GM12874 (cell line): ENCODE results near the gene EDA.

Experiments
- TF ChIP-seq, protein P1 (sequence below): IDR thresholded peaks from 2 replicates; pipeline ENCODE4 v1.5.1; 2011; ENCODE audit warnings: low read depth, mild to moderate bottlenecking, control low read depth, low read length, moderate library complexity; ENCODE audit not compliant: insufficient read depth

EDA gene

GRCh38 chrX:70062961-70063550 is 447.1 kb downstream of the EDA start:
- TF ChIP-seq, protein P1, sequence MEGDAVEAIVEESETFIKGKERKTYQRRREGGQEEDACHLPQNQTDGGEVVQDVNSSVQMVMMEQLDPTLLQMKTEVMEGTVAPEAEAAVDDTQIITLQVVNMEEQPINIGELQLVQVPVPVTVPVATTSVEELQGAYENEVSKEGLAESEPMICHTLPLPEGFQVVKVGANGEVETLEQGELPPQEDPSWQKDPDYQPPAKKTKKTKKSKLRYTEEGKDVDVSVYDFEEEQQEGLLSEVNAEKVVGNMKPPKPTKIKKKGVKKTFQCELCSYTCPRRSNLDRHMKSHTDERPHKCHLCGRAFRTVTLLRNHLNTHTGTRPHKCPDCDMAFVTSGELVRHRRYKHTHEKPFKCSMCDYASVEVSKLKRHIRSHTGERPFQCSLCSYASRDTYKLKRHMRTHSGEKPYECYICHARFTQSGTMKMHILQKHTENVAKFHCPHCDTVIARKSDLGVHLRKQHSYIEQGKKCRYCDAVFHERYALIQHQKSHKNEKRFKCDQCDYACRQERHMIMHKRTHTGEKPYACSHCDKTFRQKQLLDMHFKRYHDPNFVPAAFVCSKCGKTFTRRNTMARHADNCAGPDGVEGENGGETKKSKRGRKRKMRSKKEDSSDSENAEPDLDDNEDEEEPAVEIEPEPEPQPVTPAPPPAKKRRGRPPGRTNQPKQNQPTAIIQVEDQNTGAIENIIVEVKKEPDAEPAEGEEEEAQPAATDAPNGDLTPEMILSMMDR: no peak

DNA sequence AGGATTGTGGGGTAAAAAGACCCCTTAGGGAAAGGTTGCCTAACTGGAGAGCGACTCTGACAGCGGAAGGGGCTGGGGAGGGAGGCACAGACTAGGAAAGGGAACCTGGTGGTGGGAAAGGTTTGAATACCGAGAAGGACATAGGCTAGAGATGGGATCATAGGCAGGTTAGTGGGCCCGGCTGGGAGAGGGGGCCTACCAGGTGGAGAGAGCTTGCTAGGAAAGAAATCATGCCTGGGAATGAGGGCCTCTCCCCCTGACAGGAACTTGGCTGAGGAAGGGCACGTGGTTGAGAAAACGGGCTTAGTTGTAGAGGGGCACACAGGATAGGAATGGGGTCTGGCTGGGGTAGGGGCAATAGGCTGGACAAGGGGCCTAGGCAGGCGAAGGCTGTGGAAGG is 450.7 kb downstream of the EDA start:
- TF ChIP-seq, protein P1: no peak

GRCh38 chrX:70079297-70079696 is 463.4 kb downstream of the EDA start:
- TF ChIP-seq, protein P1: no peak

- TF ChIP-seq, protein P1: no peak
Measured at GRCh38 chrX:70079870-70080269, 464.0 kb downstream of the EDA start.

GRCh38 chrX:70082723-70083122 is 466.8 kb downstream of the EDA start:
- TF ChIP-seq, protein P1: no peak

GRCh38 chrX:70084592-70085240 is 468.8 kb downstream of the EDA start:
- TF ChIP-seq, protein P1: no peak

DNA sequence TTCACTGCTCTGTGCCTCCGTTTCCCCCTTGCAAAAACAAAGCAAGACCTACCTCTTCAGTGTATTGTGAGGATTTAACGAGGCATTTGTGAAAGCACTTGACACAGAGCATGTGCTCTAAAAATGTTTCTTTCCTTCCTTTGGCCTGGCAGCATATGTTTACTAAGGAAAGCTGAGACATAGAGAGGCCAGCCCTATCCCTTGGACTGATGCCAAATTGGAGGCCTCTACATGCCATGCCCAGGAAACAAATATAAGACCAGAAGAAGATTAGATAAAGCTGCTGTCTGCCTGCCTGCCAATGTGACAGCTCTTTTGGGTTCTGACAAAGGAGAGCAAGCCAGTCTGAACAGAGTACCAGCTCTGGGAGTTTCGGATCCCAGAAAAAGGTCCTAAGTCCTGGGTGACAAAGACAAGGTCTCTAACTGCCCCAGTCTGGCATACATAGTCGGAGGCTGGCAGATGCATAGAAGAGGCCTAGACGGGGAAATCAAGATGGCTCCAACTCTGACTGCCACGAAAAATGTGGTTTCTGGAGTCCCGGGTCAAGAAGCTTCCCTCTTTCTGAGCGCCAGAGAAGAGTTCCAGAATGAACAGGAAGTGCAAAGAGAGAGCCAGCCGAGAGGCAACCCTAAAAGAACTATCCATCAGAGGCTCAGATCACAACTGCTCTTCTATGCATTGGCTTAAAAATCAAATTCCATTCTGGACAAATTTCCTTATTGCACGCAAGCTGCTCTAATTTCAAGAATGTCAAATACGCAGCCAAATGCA is 472.1 kb downstream of the EDA start:
- TF ChIP-seq, protein P1: no peak
